Raji (cell line): ENCODE results near the gene LGALS9.

Source experiments
- POLR2A ChIP-seq: IDR thresholded peaks from 2 replicates; pipeline ENCODE4 v1.6.1; 2011; ENCODE audit warnings: low read depth, low read length, control low read depth; ENCODE audit not compliant: insufficient read depth

The LGALS9 gene

DNA sequence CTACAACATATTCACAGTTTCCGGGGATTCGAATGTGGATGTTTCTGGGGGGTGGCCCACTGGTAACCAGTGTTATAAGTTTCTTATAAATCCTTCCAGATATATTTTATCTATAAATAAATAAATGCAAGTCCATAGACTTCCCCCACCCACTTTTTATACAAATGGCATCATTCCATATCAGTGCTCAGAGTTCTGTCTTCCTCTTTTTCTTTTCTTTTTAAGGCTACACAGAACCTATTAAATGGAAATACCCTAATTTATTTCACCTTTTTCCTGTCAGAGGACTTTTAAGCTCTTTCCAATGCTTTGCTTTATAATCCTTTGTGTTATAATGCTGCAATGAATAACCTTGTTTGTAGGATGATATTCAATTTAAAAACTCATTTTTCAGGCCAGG, 3.8 kb downstream of the LGALS9 start:
- TF ChIP-seq POLR2A, result no peak

- TF ChIP-seq POLR2A, result no peak; the same call in 1 of the 2 replicates
These were observed 4.4 kb downstream of the LGALS9 start for GRCh38 chr17:27635275-27635823.

DNA sequence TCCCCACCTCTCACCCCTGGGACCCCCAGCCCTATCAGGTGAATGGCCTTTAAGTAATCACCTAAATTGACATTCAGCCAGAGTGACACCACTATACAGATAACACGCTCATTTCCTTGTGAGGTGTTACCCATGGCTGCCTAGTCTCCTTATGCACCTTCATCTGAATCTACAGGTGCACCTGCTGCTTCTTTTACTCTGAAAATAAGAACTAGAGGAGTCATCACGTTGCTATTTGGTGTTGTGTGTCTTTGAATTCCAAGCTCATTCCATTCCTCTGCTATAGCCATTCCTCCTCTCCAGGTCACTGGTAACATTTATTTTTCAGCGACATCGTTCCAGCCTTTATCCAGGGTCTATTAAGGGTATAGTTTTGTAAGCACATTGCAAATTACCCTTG, 9.8 kb downstream of the LGALS9 start:
- TF ChIP-seq POLR2A, result no peak

- no peak for TF ChIP-seq POLR2A
These were observed 13.6 kb downstream of the LGALS9 start for GRCh38 chr17:27644586-27644985.

DNA sequence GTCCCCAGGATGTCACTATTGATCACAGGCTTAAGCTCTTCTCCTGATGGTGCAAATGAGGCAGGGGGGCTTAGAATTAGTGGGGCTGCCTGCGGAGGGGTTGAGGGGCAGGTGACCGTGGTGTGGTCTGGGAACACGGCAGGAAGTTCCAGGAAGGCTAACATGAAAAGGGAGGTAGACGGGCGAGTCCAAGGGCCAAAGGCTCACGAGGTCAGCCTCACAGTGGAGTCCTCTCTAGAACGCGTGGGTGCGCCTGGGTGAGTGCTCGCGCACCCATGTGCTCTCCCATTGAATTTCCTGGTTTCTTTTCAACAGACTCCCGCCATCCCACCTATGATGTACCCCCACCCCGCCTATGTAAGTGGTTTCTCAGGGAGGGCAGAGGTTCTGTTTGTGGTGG, 15.2 kb downstream of the LGALS9 start:
- no peak for TF ChIP-seq POLR2A

DNA sequence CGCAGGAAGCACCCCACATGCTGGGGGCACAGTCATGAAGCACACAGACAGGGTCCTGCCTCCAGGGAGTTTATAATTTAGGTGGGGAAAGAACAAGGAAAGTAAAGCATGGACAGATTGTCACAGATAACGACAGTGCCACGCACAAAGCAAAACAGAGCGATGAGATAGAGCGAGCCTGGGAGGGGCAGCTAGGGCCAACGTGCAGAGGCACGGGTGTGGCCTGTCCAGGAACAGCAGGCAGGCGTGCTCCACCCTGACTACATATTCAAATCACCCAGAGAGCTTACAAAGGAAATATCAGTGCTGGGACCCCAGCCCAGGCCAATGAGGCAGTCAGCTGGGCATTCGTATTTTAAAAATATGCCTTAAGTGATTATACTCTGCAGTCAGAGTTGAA, 16.8 kb downstream of the LGALS9 start:
- TF ChIP-seq POLR2A, result no peak

DNA sequence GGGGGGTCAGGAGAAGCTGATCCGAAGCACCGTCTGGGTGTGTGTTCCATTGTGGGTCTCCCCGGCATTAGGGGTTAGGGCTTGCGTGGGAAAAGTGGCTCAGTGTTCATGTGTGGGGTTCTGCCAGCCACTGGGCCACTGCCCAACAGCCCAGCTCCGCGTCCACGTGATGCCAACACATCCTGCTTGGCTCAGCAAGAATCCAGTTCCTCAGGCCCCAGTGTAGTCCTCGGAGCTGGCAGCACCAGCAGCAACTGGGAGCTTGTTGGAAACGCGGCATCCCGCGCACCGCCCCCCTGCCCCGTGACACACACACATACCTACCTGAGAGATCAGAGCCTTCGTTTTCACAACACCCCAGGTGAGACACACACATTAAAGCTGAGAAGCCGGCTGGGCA, 18.9 kb downstream of the LGALS9 start:
- TF ChIP-seq POLR2A, result no peak

DNA sequence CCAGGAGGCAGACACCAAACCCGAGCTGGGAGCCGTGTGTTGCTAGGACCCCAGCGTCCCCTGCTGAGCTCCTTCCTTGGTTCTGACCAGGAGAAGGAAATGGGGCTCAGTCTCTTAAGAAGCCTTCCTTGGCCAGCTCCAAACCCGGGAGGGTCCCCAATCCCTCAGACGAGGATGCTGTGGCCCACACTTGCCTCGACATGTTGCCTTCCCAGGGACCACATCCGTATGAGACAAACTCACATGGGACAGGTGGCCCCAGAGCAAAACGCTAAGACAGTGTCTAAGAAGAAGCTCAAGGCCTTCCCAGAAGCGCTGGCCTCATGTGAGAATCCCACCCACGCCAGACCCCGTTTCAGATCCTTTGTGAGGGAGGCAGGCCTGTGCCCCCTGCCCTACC, 19.8 kb downstream of the LGALS9 start:
- TF ChIP-seq POLR2A, result no peak

GRCh38 chr17:27651411-27652345, 20.7 kb downstream of the LGALS9 start:
- no peak for TF ChIP-seq POLR2A

DNA sequence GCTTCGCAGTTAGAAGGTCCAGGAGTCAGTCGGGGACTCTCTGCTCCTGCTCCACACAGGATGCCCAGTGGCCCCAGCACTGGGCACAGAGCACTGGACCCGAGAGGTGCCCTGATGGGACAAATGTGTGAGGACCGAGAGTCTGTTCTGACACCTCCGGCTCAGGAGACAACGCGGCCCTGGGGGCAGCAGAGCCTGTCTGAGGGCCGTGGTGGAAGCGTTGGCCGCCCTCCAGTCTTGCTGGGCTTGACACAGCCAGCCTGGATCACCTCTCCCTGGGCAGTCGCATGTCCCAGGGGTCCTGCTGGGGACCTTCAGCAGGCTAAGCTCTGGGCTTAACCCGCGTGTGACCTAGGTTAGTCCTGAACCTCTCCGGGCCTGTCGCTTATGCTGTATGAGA, 23.1 kb downstream of the LGALS9 start:
- TF ChIP-seq POLR2A, result no peak

GRCh38 chr17:27654654-27655524, 23.9 kb downstream of the LGALS9 start:
- peak; percentile 31; the same call in 1 of the 2 replicates for TF ChIP-seq POLR2A

DNA sequence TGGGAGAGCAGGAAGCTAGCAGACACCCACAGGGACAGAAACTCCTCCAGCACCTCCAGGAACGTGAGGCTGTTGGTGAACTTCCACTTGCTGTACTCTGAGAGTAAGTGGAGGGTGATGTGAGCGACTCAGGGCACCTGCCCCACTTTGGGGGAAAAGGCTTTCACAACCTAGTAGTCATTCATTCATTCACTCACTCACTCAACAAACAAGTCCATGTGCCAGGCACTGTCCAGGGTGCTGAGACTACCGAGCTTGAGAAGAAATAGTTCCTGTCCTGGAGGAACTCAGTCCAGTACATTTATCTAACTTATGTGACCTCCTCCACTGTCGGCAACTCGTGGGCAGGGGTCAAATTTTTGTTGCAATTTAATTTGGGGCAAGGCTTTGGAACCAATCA, 26.6 kb downstream of the LGALS9 start:
- TF ChIP-seq POLR2A, result no peak

DNA sequence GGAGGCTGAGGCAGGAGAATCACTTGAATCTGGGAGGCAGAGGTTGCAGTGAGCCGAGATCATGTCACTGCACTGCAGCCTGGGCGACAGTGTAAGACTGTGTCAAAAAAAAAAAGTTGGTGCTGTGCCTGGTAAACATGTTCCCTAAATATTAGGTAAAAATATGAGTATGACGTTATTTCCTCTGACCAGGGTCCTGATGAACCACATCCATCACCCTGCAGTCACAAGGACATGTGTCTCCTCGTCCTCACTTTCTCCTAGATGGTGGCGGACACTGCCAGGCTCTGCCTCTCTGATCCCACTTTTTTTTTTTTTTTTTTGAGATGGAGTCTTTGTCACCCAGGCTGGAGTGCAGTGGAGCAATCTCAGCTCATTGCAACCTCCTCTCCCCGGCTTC, 28.7 kb downstream of the LGALS9 start:
- TF ChIP-seq POLR2A, result no peak

DNA sequence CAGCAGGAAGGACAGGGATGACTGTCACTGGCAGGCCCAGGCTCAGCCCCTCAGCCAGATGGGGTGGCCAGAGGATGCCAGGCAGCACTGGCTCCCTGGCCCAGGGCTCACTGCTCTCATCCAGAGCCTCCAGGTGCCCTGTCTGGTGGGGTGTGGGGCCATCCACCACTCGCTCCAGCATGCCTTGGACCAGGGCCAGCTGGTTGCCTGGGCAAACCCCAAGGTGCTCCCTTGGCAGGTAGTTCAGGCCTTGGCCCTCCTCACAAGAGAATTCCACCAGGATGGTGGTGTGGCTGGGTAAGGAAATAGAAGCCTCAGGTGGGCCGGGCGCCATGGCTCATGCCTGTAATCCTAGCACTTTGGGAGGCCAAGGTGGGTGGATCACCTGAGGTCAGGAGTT, 29.4 kb downstream of the LGALS9 start:
- TF ChIP-seq POLR2A, result no peak

- no peak for TF ChIP-seq POLR2A
These were observed 33.1 kb downstream of the LGALS9 start for GRCh38 chr17:27663936-27664605.
